HG03159 (cell line): Measurements from ENCODE around the gene BAZ1B.
"Not testable (repeated sequence)": the region's sequence is repeated elsewhere in the genome, so short reads cannot be mapped to it uniquely, and the experiment has no call there.

Experiments
- ATAC-seq: cut with Tn5 transposase; IDR thresholded peaks from one replicate; pipeline ENCODE4 v1.9.1; 2021; ENCODE audit warnings: mild to moderate bottlenecking, moderate library complexity; ENCODE audit not compliant: unreplicated experiment

The BAZ1B gene, protein sequence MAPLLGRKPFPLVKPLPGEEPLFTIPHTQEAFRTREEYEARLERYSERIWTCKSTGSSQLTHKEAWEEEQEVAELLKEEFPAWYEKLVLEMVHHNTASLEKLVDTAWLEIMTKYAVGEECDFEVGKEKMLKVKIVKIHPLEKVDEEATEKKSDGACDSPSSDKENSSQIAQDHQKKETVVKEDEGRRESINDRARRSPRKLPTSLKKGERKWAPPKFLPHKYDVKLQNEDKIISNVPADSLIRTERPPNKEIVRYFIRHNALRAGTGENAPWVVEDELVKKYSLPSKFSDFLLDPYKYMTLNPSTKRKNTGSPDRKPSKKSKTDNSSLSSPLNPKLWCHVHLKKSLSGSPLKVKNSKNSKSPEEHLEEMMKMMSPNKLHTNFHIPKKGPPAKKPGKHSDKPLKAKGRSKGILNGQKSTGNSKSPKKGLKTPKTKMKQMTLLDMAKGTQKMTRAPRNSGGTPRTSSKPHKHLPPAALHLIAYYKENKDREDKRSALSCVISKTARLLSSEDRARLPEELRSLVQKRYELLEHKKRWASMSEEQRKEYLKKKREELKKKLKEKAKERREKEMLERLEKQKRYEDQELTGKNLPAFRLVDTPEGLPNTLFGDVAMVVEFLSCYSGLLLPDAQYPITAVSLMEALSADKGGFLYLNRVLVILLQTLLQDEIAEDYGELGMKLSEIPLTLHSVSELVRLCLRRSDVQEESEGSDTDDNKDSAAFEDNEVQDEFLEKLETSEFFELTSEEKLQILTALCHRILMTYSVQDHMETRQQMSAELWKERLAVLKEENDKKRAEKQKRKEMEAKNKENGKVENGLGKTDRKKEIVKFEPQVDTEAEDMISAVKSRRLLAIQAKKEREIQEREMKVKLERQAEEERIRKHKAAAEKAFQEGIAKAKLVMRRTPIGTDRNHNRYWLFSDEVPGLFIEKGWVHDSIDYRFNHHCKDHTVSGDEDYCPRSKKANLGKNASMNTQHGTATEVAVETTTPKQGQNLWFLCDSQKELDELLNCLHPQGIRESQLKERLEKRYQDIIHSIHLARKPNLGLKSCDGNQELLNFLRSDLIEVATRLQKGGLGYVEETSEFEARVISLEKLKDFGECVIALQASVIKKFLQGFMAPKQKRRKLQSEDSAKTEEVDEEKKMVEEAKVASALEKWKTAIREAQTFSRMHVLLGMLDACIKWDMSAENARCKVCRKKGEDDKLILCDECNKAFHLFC (N-terminal part only)

GRCh38 chr7:73522105-73522872, at the start of gene BAZ1B:
TSS of gene BAZ1B (minus strand) at chr7:73522293. CDS start at chr7:73521933, 360 bp downstream.
- ATAC-seq = peak; percentile 87

DNA sequence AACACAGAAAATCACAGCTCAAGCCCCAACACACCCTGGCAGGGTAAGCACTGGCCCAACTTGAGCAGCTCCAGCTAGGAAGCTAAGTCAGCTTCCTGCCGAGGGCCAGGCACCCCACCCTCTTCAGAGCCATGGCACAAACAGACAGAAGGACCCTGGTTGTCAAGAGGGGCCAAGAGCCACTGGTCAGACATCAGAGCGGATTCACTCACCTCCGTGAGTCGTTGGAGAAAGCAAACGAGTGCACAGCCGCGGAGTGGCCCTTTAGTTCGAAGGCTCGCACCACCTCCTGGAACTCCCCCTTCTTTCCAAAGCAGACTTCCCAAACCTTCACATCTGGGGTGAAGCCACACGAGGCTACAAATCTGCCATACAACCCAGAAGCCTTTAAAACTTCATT, 48.9 kb upstream of the BAZ1B start:
- no peak for ATAC-seq

DNA sequence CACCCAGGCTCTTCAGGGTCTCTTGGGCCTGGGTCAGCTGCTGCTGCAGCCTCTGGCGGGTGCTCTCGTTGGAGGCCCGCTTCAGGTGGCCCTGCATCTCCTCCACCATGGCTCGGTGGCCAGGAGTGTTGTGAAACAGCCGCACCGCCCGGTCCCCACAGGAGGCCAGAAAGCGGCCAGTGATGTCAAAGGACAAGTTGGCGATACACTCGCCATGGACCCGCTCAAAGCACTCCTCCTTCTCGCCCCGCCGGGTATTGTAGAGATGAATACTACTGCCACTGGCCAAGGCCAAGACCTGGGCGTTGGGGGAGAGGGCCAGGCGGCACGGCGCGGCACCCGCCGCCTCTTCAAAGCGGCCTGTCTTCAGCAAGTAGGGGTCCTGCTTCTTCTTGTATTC, 48.4 kb upstream of the BAZ1B start:
- ATAC-seq = no peak

DNA sequence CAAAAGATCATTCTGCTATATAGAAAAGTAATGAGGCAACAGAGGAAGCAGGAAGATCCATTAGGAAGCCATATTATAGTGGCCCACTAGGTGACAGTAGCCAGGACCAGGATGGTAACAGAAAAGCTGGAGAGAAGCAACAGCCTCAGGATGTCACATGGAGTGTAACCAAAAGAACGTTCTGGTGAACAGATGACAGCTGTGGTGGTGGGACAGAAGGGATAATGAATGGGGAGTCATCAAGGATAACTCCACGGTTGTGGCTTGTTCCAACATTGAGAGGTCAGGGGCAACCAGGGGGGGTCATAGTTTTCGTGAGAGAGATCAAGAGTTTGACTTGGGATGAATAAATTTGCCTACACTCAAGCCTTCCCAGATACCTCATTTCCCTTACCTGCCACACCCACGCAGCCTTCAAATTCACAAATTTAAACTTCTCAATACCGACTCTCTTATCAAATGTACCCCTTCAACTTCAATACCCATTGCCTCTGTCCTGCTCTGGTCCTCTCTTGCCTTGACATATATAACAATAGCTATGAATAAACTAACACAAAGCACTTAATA, 47.0 kb upstream of the BAZ1B start:
- ATAC-seq = no peak

- no peak for ATAC-seq
Observed at GRCh38 chr7:73567846-73568685, 46.0 kb upstream of the BAZ1B start.

DNA sequence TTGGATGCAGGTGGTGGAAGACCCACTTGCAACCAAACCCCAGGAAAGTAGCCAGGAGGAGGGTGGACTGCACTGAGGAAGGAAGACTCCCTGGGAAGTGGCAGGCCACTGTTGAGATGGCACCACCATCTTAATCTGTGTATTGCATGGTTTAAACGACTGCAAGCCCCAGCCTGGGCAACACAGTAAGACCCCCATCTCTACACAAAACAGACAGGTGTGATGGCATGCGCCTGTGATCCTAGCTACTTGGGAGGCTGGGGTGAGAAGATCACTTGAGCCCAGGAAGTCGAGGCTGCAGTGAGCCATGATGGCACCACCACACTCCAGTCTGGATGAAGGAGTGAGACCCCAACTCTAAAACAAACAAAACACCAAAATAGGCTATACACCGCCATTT, 45.0 kb upstream of the BAZ1B start:
- ATAC-seq = no peak

- not testable (repeated sequence) for ATAC-seq
Observed at GRCh38 chr7:73566431-73566830, 44.3 kb upstream of the BAZ1B start.

GRCh38 chr7:73565675-73566340, 43.7 kb upstream of the BAZ1B start:
- ATAC-seq = no peak

GRCh38 chr7:73560109-73560835, 38.2 kb upstream of the BAZ1B start:
- no peak for ATAC-seq

GRCh38 chr7:73557397-73558257, 35.5 kb upstream of the BAZ1B start, which contains the start of gene BCL7B:
TSS of gene BCL7B (minus strand) at chr7:73557690. CDS start at chr7:73557578, 112 bp downstream.
- ATAC-seq = peak; percentile 49

- peak; percentile 87 for ATAC-seq
Observed at GRCh38 chr7:73557108-73557396, 35.0 kb upstream of the BAZ1B start.

DNA sequence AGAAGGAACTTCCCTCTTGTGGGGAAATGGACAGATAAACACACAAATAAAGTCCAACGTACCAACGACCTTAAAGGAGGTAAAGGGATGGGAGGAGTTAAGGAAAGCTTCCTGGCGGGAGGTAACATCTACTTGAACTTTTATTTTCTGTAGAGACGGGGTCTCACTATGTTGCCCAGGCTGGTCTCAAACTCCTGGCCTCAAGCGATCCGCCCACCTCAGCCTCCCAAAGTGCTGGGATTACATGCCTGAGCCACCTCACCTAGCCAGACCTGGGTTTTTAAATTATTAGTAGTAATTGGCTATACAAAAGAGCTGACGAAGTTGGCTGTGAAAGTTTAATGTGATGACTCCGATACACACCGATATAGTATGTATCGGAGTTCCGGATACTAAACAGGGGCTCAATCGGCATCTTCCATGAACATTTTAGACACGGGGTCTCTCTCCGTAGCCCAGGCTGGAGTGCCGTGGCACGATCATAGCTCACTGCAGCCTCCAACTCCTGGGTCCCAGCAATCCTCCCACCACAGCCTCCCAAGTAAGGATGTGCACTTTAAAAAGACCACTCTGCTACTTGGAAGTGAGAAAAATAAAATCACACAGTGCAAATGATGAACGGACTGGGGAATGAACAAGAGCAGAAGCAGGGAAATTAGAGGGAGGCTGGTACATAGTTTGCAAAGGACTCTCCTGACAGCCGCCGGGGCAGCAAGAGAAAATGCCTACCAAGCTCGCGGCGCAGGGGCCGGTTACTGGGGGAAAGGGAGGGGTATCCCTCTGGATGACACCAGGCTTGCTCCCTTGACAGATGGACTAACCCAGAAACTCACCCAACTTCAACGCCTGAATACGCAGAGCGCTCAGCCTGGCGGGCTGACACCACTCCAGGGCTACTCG, 34.4 kb upstream of the BAZ1B start:
- ATAC-seq = no peak

DNA sequence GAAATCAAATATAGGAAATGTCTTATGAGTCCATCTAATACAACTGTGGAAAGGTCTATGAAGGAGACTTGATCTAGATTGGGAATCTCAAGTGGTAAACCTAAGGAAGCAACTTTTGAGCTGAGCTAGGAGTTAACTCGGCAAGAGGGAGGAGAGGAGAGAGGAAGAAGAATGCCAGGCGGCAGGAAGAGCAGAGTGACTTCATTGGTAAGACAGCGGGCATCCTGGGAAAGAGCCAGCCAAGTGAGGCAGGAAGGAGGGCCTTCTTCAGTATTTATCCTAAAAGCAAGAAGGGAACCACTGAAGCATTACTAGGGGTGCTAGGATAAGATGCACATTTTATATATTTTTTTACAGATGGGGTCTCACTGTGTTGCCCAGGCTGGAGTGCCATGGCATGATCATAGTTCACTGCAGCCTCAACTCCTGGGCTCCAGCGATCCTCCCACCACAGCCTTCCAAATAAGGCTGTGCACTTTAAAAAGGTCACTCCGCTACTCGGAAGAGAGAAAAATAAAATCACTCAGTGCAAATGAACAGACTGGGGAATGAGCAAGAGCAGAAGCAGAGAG, 33.4 kb upstream of the BAZ1B start:
- ATAC-seq = no peak

DNA sequence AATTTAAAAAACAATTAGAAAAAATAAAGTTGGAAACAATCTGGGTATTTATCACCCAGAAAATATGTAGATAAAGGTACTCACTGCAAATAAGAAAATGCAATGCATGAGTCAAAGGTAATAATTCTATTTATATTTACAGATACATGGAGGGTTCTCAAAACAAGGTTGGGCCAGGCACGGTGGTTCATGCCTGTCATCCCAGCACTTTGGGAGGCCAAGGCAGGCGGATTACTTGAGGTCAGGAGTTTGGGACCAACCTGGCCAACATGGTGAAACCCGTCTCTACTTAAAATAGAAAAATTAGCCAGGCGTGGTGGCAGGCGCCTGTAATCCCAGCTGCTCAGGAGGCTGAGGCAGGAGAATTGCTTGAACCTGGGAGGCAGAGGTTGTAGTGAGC, 28.0 kb upstream of the BAZ1B start:
- not testable (repeated sequence) for ATAC-seq

GRCh38 chr7:73549176-73549575, 27.1 kb upstream of the BAZ1B start:
- ATAC-seq = no peak

DNA sequence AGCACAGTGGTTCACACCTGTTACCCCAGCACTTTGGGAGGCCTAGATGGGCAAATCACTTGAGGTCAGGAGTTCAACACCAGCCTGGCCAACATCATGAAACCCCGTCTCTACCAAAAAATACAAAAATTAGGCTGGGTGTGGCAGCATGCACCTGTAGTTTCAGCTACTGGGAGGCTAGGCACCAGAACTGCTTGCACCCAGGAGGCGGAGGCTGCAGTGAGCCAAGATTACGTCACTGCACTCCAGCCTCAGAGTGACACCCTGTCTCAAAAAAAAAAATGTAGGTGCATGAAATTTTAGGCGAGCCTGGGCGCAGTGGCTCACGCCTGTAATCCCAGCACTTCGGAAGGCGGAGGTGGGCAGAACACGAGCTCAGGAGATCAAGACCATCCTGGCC, 25.7 kb upstream of the BAZ1B start:
- no peak for ATAC-seq
